HepG2 (cell line): ENCODE measurements around the gene RABGAP1. TPM values are rescaled to one million over a fixed set of nuclear protein-coding genes. Genes with fewer than 3 reads are reported as not detected.

ENCODE experiments used
- ATAC-seq: fragments of 200-7000 bp; cut with Tn5 transposase; 3 replicates; pipeline ENCODE4 v1.9.1; 2020; ENCODE audit warnings: mild to moderate bottlenecking, moderate library complexity
- BruUV-seq: library from RNA; stranded (reverse); fragments of 400-500 nt; replicated peaks from 2 replicates; lab custom pipeline; 2021; lab: Mats Ljungman, UMichigan
- CTCF ChIA-PET: fragments of 300-600 bp; formaldehyde crosslinking; extraction: SDS; loops from one replicate; lab custom pipeline; 2021; ENCODE audit warnings: low total read pairs, inconsistent platforms, low intra/inter-chr PET ratio; lab: Yijun Ruan, JAX
- POLR2A ChIA-PET: fragments of 350-600 bp; sonication (Branson Sonifier 250); formaldehyde crosslinking; loops from one replicate; lab custom pipeline; 2020; ENCODE audit warnings: antibody characterized with exemption, inconsistent platforms; lab: Yijun Ruan, JAX
- DNase-seq: peaks from one replicate; pipeline ENCODE4 v3.0.0-alpha.2; 2015; ENCODE audit warnings: low spot score
- FAIRE-seq: peaks from 3 replicates; lab custom pipeline; 2011; peaks lifted over from hg19 to GRCh38; lab: Jason Lieb, UNC
- H2AFZ ChIP-seq: one replicate; pipeline ENCODE4 v1.6.1; 2011; ENCODE audit warnings: low read length, inconsistent platforms
- H3K27ac ChIP-seq: fragments of 300-600 bp; 3 replicates; pipeline ENCODE4 v1.8.0; 2011; ENCODE audit warnings: mixed run types, mild to moderate bottlenecking, mixed read lengths, low read length, inconsistent platforms; ENCODE audit not compliant: insufficient read depth; ENCODE audit errors: extremely low read length
- H3K27me3 ChIP-seq, 2 experiments: fragments of 200-600 bp in 1 of 2; 2 replicates in 1 of 2; 3 replicates in 1 of 2; pipeline versions ENCODE4 v1.6.0 to v1.8.0; 2011; ENCODE audit warnings: low read length in 2 of 2, mild to moderate bottlenecking in 2 of 2, moderate library complexity in 2 of 2, inconsistent platforms in 1 of 2; ENCODE audit not compliant: insufficient read depth in 2 of 2, control insufficient read depth in 1 of 2
- H3K36me3 ChIP-seq, 2 experiments: fragments of 200-600 bp in 1 of 2; replicated peaks in 1 of 2; 2 replicates in 1 of 2; 3 replicates in 1 of 2; pipeline versions ENCODE4 v1.5.1 to v1.8.0; 2011; ENCODE audit warnings: low read length in 2 of 2, inconsistent platforms in 1 of 2; ENCODE audit not compliant: insufficient read depth in 2 of 2, control insufficient read depth in 1 of 2
- H3K4me1 ChIP-seq: 2 replicates; pipeline ENCODE4 v1.5.1; 2012; ENCODE audit warnings: low read length, inconsistent platforms; ENCODE audit not compliant: insufficient read depth
- H3K4me2 ChIP-seq: 2 replicates; pipeline ENCODE4 v1.6.0; 2011; ENCODE audit warnings: low read depth, low read length, inconsistent platforms
- H3K4me3 ChIP-seq, 3 experiments: fragments of 200-600 bp in 1 of 3; sonication (generic), shearing (Covaris generic) in 1 of 3; replicated peaks in 1 of 3; 2 replicates each; pipeline ENCODE4 v1.5.1; 2011 to 2016; ENCODE audit warnings: low read length in 3 of 3, inconsistent platforms in 2 of 3, low read depth in 2 of 3, mild to moderate bottlenecking in 2 of 3, control low read depth in 1 of 3, mixed read lengths in 1 of 3; ENCODE audit not compliant: insufficient read depth in 1 of 3
- H3K79me2 ChIP-seq: one replicate; pipeline ENCODE4 v1.6.1; 2011; ENCODE audit warnings: low read length, inconsistent platforms; ENCODE audit not compliant: insufficient read depth
- H3K9ac ChIP-seq: 2 replicates; pipeline ENCODE4 v1.6.0; 2011; ENCODE audit warnings: mild to moderate bottlenecking, low read depth, low read length, inconsistent platforms; ENCODE audit not compliant: insufficient read depth
- H3K9me3 ChIP-seq: 2 replicates; pipeline ENCODE4 v1.5.1; 2012; ENCODE audit warnings: mild to moderate bottlenecking, low read length
- H4K20me1 ChIP-seq: 2 replicates; pipeline ENCODE4 v1.6.0; 2011; ENCODE audit warnings: inconsistent platforms, mild to moderate bottlenecking, low read length, moderate library complexity; ENCODE audit not compliant: insufficient read depth
- CENPT ChIP-seq: sonication (generic); formaldehyde crosslinking; IDR thresholded peaks from 2 replicates; pipeline ENCODE4 v1.8.0; 2022; ENCODE audit warnings: low read depth, mild to moderate bottlenecking, moderate library complexity, missing genetic modification reagents
- CHD2 ChIP-seq: IDR thresholded peaks from 2 replicates; pipeline ENCODE4 v1.6.1; 2011; ENCODE audit warnings: low read depth, low read length, improper control_type of control experiment
- FOSL2 ChIP-seq: sonication (generic); formaldehyde crosslinking; IDR thresholded peaks from 2 replicates; pipeline ENCODE4 v1.4.0; 2020; ENCODE audit warnings: missing genetic modification reagents
- GLI4 ChIP-seq: sonication (generic); formaldehyde crosslinking; IDR thresholded peaks from 2 replicates; pipeline ENCODE4 v1.5.1; 2020; ENCODE audit warnings: missing genetic modification reagents, mild to moderate bottlenecking, moderate library complexity, borderline replicate concordance
- GPN1 ChIP-seq: sonication (generic); formaldehyde crosslinking; IDR thresholded peaks from 2 replicates; pipeline ENCODE4 v1.5.1; 2020; ENCODE audit warnings: missing genetic modification reagents, borderline replicate concordance
- HOXD1 ChIP-seq: sonication (generic); formaldehyde crosslinking; IDR thresholded peaks from 2 replicates; pipeline ENCODE4 v1.5.0; 2020; ENCODE audit warnings: missing genetic modification reagents
- NR2F6 ChIP-seq, 2 experiments: IDR thresholded peaks; 2 replicates each; pipeline ENCODE4 v1.6.1; 2016; ENCODE audit warnings: antibody characterized with exemption in 1 of 2, mild to moderate bottlenecking in 1 of 2
- NRL ChIP-seq: sonication (generic); formaldehyde crosslinking; IDR thresholded peaks from 2 replicates; pipeline ENCODE4 v1.5.0; 2020; ENCODE audit warnings: missing genetic modification reagents, mild to moderate bottlenecking, moderate library complexity, borderline replicate concordance
- PHF5A ChIP-seq: IDR thresholded peaks from one replicate; pipeline ENCODE4 v1.6.1; 2018; ENCODE audit warnings: low read depth, missing genetic modification reagents; ENCODE audit not compliant: unreplicated experiment
- RFXANK ChIP-seq: IDR thresholded peaks from 2 replicates; pipeline ENCODE4 v1.6.1; 2016
- SUZ12 ChIP-seq: fragments of 150-350 bp; IDR thresholded peaks from 2 replicates; pipeline ENCODE4 v1.6.1; 2014; ENCODE audit warnings: low read depth, low read length
- TEAD3 ChIP-seq: optimal IDR thresholded peaks from 2 replicates; pipeline ENCODE3; 2016; ENCODE audit warnings: borderline replicate concordance
- TOPORS ChIP-seq: sonication (generic); formaldehyde crosslinking; IDR thresholded peaks from 2 replicates; pipeline ENCODE4 v1.8.0; 2023; ENCODE audit warnings: mild to moderate bottlenecking, missing genetic modification reagents
- TRIM24 ChIP-seq: sonication (generic); formaldehyde crosslinking; IDR thresholded peaks from 2 replicates; pipeline ENCODE4 v1.8.0; 2022; ENCODE audit warnings: mild to moderate bottlenecking, missing genetic modification reagents
- ZNF20 ChIP-seq: sonication (generic); formaldehyde crosslinking; IDR thresholded peaks from 2 replicates; pipeline ENCODE4 v1.4.0; 2020; ENCODE audit warnings: mild to moderate bottlenecking, moderate library complexity, missing genetic modification reagents
- ZNF207 ChIP-seq: fragments of 450-650 bp; IDR thresholded peaks from 2 replicates; pipeline ENCODE4 v1.6.1; 2016; ENCODE audit warnings: antibody characterized with exemption, borderline replicate concordance
- ZNF251 ChIP-seq: sonication (generic); formaldehyde crosslinking; IDR thresholded peaks from 2 replicates; pipeline ENCODE4 v1.9.0; 2021; ENCODE audit warnings: mild to moderate bottlenecking, missing genetic modification reagents
- ZNF256 ChIP-seq: sonication (generic); formaldehyde crosslinking; conservative IDR thresholded peaks from 2 replicates; pipeline ENCODE4 v1.4.0; 2020; ENCODE audit warnings: missing genetic modification reagents
- ZNF383 ChIP-seq: sonication (generic); formaldehyde crosslinking; IDR thresholded peaks from 2 replicates; pipeline ENCODE4 v1.4.0; 2020; ENCODE audit warnings: missing genetic modification reagents, mild to moderate bottlenecking, borderline replicate concordance
- ZNF713 ChIP-seq: sonication (generic); formaldehyde crosslinking; IDR thresholded peaks from 2 replicates; pipeline ENCODE4 v1.4.0; 2020; ENCODE audit warnings: mild to moderate bottlenecking, missing genetic modification reagents
- ZNF878 ChIP-seq: sonication (generic); formaldehyde crosslinking; IDR thresholded peaks from 2 replicates; pipeline ENCODE4 v1.8.1; 2023; ENCODE audit warnings: mild to moderate bottlenecking, missing genetic modification reagents, moderate library complexity
- WGBS: methylation state at CpG from one replicate; pipeline ENCODE4 v1.1.6; 2017; ENCODE audit warnings: low lambda C conversion rate; 5-methylcytosine and 5-hydroxymethylcytosine counted together
- in situ Hi-C: cut with HindIII; loops from 2 replicates; pipeline ENCODE4 v1.10.0; 2017; ENCODE audit warnings: low pct_unique_long_range_greater_than_20kb; ENCODE audit not compliant: extremely low pct_ligation_motif_present
- intact Hi-C: fragments of 100-400 bp; cut with micrococcal nuclease; formaldehyde crosslinking; loops from one replicate; pipeline ENCODE4 v1.10.0; 2022; ENCODE audit not compliant: unreplicated experiment
- polyA plus RNA-seq, 8 experiments: library from polyadenylated mRNA; depleted of rRNA in 3 of 8; stranded (reverse) in 7 of 8; unstranded in 1 of 8; fragments of >200 nt; fragmentation: Illumina TruSeq in 4 of 8; extraction: Trizol in 4 of 8; gene quantifications; 2 replicates each; pipeline versions ENCODE4 v1.2.1 to v1.2.3, GENCODE V29; 2011 to 2016; ENCODE audit warnings: low read depth in 4 of 8, missing spikeins in 1 of 8, mixed read lengths in 1 of 8; ENCODE audit not compliant: insufficient read depth in 1 of 8
- total RNA-seq, 5 experiments: library from RNA; depleted of rRNA; stranded (reverse); fragments of >200 nt; fragmentation: Illumina TruSeq; extraction: Trizol; gene quantifications; 2 replicates each; pipeline ENCODE4 v1.2.3, GENCODE V29; 2016; ENCODE audit warnings: low read depth in 1 of 5
- TF ChIP-seq, protein P1 (sequence below): sonication (generic); formaldehyde crosslinking; IDR thresholded peaks from 2 replicates; pipeline ENCODE4 v1.4.0; 2020; ENCODE audit warnings: mild to moderate bottlenecking, missing genetic modification reagents
- TF ChIP-seq, protein P2 (sequence below): sonication (generic); formaldehyde crosslinking; IDR thresholded peaks from 2 replicates; pipeline ENCODE4 v1.8.0; 2023; ENCODE audit warnings: mild to moderate bottlenecking, missing genetic modification reagents
- TF ChIP-seq, protein P3 (sequence below): sonication (generic); formaldehyde crosslinking; IDR thresholded peaks from 2 replicates; pipeline ENCODE4 v1.4.0; 2020; ENCODE audit warnings: mild to moderate bottlenecking, missing genetic modification reagents
- TF ChIP-seq, protein P4 (sequence below), 2 experiments: sonication (generic) in 1 of 2; formaldehyde crosslinking in 1 of 2; IDR thresholded peaks; 2 replicates each; pipeline versions ENCODE4 v1.4.0 to v1.6.1; 2018 to 2020; ENCODE audit warnings: missing genetic modification reagents in 2 of 2, borderline replicate concordance in 1 of 2, low read depth in 1 of 2, mild to moderate bottlenecking in 1 of 2, missing biosample characterization in 1 of 2

The RABGAP1 gene
- total and polyA plus RNA-seq, 2 of the 13 experiments (the other 11 are each of a cell fraction or from before 2014, with no cell fraction given): 19.1 to 19.3 TPM

DNA sequence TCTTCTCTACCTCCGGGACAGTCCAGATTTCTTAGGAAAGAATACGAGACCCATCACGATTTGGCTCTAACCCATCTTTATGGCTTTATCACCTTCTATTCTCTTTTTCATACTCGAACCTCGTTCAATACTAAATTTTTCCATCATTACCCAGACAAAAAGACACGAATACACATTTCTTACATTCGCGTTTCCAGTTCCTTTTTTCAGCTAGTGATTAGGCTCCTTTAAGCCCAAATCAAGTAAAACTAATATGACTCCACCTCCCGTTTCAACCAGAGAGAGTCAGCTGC lies 28.2 kb upstream of the RABGAP1 start:
- FAIRE-seq: no peak
- in situ Hi-C loops: no loop called here
- H3K79me2 ChIP-seq: peaks cover 34% of the 10 kb centered on the region
- whole genome bisulfite sequencing: 1% methylated on average over 9 of the region's 9 CpGs
- no peak overlapping the region for H2AFZ ChIP-seq
- H3K4me2 ChIP-seq: peak overlapping the region; percentile 76
- TSS peak; percentile 53 for BruUV-seq
- no peaks in the 10 kb centered on the region for H4K20me1 ChIP-seq
- peaks cover 11% of the 10 kb centered on the region for H3K4me1 ChIP-seq
- POLR2A ChIA-PET: interaction anchor here (0.6 to 5.2 kb wide), 18 partner anchors 8 to 557 kb away, joined by 3 to 64 read pairs (median 4); partner anchors contain the start of genes PDCL, RABGAP1, RC3H2 and ZBTB26
- no peak for DNase-seq
- H3K27ac ChIP-seq: peak overlapping the region; percentile 93
- CTCF ChIA-PET: no interaction called here
- H3K36me3 ChIP-seq: peaks cover 3 to 13% of the 10 kb centered on the region in 2 experiments; a peak in 2 of 5 replicates
- peak overlapping the region; percentile 91 for H3K9ac ChIP-seq
- H3K4me3 ChIP-seq: peak overlapping the region; percentile 79 to 90 (median 81)
- intact Hi-C loops: loop anchor here (2.0 to 5.0 kb wide), 2 partner anchors 18 to 75 kb away; partner anchors contain the start of gene ZBTB26
- no peaks in the 10 kb centered on the region for H3K9me3 ChIP-seq
- no peaks in the 10 kb centered on the region for H3K27me3 ChIP-seq
- ATAC-seq: no peak
- TF ChIP-seq SUZ12 (no peak), TRIM24 (CRISPR knock-in tag) (0 out of 2 replicates have a peak, but pooled peaks have one; percentile 13), ZNF878 (CRISPR knock-in tag) (peak; percentile 70; the same call in 1 of the 2 replicates), RFXANK (CRISPR knock-in tag) (no peak), CENPT (CRISPR knock-in tag) (no peak), ZNF207 (no peak), ZNF383 (CRISPR knock-in tag) (no peak), ZNF20 (CRISPR knock-in tag) (no peak), NR2F6 (IDR thresholded peaks at IDR 0.05) (no peak), NR2F6 (CRISPR knock-in tag; IDR thresholded peaks at IDR 0.05) (no peak), ZNF251 (CRISPR knock-in tag) (no peak), HOXD1 (no peak), GPN1 (CRISPR knock-in tag) (no peak), ZNF713 (no peak), FOSL2 (CRISPR knock-in tag) (no peak), GLI4 (CRISPR knock-in tag) (no peak), ZNF256 (CRISPR knock-in tag) (no peak), TEAD3 (CRISPR knock-in tag) (no peak), PHF5A (CRISPR knock-in tag) (no peak), TOPORS (CRISPR knock-in tag) (no peak), CHD2 (no peak), NRL (CRISPR knock-in tag) (no peak)
- TF ChIP-seq, protein P1, sequence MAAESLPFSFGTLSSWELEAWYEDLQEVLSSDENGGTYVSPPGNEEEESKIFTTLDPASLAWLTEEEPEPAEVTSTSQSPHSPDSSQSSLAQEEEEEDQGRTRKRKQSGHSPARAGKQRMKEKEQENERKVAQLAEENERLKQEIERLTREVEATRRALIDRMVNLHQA: no peak
- TF ChIP-seq, protein P2, sequence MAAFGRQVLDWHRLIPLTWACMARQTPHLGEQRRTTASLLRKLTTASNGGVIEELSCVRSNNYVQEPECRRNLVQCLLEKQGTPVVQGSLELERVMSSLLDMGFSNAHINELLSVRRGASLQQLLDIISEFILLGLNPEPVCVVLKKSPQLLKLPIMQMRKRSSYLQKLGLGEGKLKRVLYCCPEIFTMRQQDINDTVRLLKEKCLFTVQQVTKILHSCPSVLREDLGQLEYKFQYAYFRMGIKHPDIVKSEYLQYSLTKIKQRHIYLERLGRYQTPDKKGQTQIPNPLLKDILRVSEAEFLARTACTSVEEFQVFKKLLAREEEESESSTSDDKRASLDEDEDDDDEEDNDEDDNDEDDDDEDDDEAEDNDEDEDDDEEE (CRISPR knock-in tag): no peak
- TF ChIP-seq, protein P3, sequence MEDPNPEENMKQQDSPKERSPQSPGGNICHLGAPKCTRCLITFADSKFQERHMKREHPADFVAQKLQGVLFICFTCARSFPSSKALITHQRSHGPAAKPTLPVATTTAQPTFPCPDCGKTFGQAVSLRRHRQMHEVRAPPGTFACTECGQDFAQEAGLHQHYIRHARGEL (CRISPR knock-in tag): no peak
- TF ChIP-seq, protein P4, sequence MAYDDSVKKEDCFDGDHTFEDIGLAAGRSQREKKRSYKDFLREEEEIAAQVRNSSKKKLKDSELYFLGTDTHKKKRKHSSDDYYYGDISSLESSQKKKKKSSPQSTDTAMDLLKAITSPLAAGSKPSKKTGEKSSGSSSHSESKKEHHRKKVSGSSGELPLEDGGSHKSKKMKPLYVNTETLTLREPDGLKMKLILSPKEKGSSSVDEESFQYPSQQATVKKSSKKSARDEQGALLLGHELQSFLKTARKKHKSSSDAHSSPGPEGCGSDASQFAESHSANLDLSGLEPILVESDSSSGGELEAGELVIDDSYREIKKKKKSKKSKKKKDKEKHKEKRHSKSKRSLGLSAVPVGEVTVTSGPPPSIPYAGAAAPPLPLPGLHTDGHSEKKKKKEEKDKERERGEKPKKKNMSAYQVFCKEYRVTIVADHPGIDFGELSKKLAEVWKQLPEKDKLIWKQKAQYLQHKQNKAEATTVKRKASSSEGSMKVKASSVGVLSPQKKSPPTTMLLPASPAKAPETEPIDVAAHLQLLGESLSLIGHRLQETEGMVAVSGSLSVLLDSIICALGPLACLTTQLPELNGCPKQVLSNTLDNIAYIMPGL (CRISPR knock-in tag; IDR thresholded peaks at IDR 0.05; ENCODE audit: borderline replicate concordance in 1 of 2, low read depth in 1 of 2): no peak
